ENCODE results near the gene MYH6. TPM values are rescaled to one million over a fixed set of nuclear protein-coding genes. Genes with fewer than 3 reads are reported as not detected.

Gene MYH6
- total and polyA plus RNA-seq, 2 of the 13 experiments (the other 11 are each of a cell fraction or from before 2014, with no cell fraction given) = 0.01 TPM; not detected in 1

- TF ChIP-seq KLF13 (CRISPR knock-in tag; IDR thresholded peaks at IDR 0.05) (no peak), ZFP41 (CRISPR knock-in tag; IDR thresholded peaks at IDR 0.05; ENCODE audit: borderline replicate concordance) (no peak), PHF8 (CRISPR knock-in tag; IDR thresholded peaks at IDR 0.05) (no peak), NCOR1 (IDR thresholded peaks at IDR 0.05; ENCODE audit: borderline replicate concordance, low read length) (no peak), GPN1 (CRISPR knock-in tag; IDR thresholded peaks at IDR 0.05; ENCODE audit: borderline replicate concordance) (no peak), PHF20 (CRISPR knock-in tag; IDR thresholded peaks at IDR 0.05) (no peak), HIVEP1 (CRISPR knock-in tag; IDR thresholded peaks at IDR 0.05) (no peak), ZNF749 (CRISPR knock-in tag; IDR thresholded peaks at IDR 0.05; ENCODE audit: borderline replicate concordance) (no peak), MNT (IDR thresholded peaks at IDR 0.05) (no peak), NR2C2 (CRISPR knock-in tag; IDR thresholded peaks at IDR 0.05; ENCODE audit: borderline replicate concordance) (no peak), TFE3 (CRISPR knock-in tag; IDR thresholded peaks at IDR 0.05) (no peak), RARA (CRISPR knock-in tag; IDR thresholded peaks at IDR 0.05) (no peak), MEIS1 (CRISPR knock-in tag; IDR thresholded peaks at IDR 0.05; ENCODE audit: borderline replicate concordance) (no peak), TAF15 (IDR thresholded peaks at IDR 0.05; ENCODE audit: low read depth, low read length, poor library complexity, severe bottlenecking) (no peak)
- TF ChIP-seq, protein P1, sequence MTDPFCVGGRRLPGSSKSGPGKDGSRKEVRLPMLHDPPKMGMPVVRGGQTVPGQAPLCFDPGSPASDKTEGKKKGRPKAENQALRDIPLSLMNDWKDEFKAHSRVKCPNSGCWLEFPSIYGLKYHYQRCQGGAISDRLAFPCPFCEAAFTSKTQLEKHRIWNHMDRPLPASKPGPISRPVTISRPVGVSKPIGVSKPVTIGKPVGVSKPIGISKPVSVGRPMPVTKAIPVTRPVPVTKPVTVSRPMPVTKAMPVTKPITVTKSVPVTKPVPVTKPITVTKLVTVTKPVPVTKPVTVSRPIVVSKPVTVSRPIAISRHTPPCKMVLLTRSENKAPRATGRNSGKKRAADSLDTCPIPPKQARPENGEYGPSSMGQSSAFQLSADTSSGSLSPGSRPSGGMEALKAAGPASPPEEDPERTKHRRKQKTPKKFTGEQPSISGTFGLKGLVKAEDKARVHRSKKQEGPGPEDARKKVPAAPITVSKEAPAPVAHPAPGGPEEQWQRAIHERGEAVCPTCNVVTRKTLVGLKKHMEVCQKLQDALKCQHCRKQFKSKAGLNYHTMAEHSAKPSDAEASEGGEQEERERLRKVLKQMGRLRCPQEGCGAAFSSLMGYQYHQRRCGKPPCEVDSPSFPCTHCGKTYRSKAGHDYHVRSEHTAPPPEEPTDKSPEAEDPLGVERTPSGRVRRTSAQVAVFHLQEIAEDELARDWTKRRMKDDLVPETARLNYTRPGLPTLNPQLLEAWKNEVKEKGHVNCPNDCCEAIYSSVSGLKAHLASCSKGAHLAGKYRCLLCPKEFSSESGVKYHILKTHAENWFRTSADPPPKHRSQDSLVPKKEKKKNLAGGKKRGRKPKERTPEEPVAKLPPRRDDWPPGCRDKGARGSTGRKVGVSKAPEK (CRISPR knock-in tag; IDR thresholded peaks at IDR 0.05; ENCODE audit: borderline replicate concordance) = no peak
- no peak for FAIRE-seq
- ChIA-PET POLR2A (no interaction called here), CTCF (ENCODE audit: low intra/inter-chr PET ratio, low total read pairs) (no interaction called here)
- Histone ChIP-seq H3K9me3 (ENCODE audit: low read length) (no peaks in the 10 kb centered on the region), H3K36me3 (replicated peaks in 1 of 2; ENCODE audit: control insufficient read depth in 1 of 2, insufficient read depth in 2 of 2, low read length in 2 of 2) (no peaks in the 10 kb centered on the region), H3K9ac (ENCODE audit: insufficient read depth, low read depth, low read length) (no peak overlapping the region), H3K79me2 (ENCODE audit: insufficient read depth, low read length) (no peaks in the 10 kb centered on the region), H3K27ac (ENCODE audit: extremely low read length, insufficient read depth, low read length) (no peak overlapping the region), H3K4me3 (replicated peaks in 1 of 3; ENCODE audit: insufficient read depth in 1 of 3, low read depth in 2 of 3, low read length in 3 of 3) (no peak overlapping the region), H3K4me1 (ENCODE audit: insufficient read depth, low read length) (no peaks in the 10 kb centered on the region), H3K27me3 (ENCODE audit: control insufficient read depth in 1 of 2, insufficient read depth in 2 of 2, low read length in 2 of 2) (peaks cover 46 to 99% of the 10 kb centered on the region in 2 experiments), H2AFZ (ENCODE audit: low read length) (no peak overlapping the region), H3K4me2 (ENCODE audit: low read depth, low read length) (no peak overlapping the region), H4K20me1 (ENCODE audit: insufficient read depth, low read length) (no peaks in the 10 kb centered on the region)
- intact Hi-C loops (cut with micrococcal nuclease; ENCODE audit: unreplicated experiment) (no loop called here), in situ Hi-C loops (cut with HindIII; ENCODE audit: extremely low pct_ligation_motif_present, low pct_unique_long_range_greater_than_20kb) (no loop called here)
- no TSS peak for BruUV-seq (replicated peaks)
- 22% methylated on average over 3 of the region's 3 CpGs for WGBS (ENCODE audit: low lambda C conversion rate)
- ATAC-seq = no peak
- DNase-seq (ENCODE audit: low spot score) = no peak
These were observed 6.2 kb upstream of the MYH6 start for GRCh38 chr14:23414254-23414653.
